GM12878 (cell line): ENCODE results near the gene GPC3. TPM values are rescaled to one million over a fixed set of nuclear protein-coding genes. Genes with fewer than 3 reads are reported as not detected.

ENCODE experiments used
- ATAC-seq: fragments of 200-7000 bp; cut with Tn5 transposase; 3 replicates; pipeline ENCODE4 v1.9.1; 2020; ENCODE audit warnings: mild to moderate bottlenecking, moderate library complexity
- BruUV-seq: library from RNA; stranded (reverse); fragments of 400-500 nt; replicated peaks from 2 replicates; lab custom pipeline; 2021; lab: Mats Ljungman, UMichigan
- CTCF ChIA-PET: fragments of 300-600 bp; sonication (Branson Sonifier 250); formaldehyde crosslinking; extraction: SDS; loops from one replicate; lab custom pipeline; 2021; ENCODE audit warnings: inconsistent platforms; lab: Yijun Ruan, JAX
- POLR2A ChIA-PET: fragments of 350-600 bp; formaldehyde crosslinking; extraction: SDS; loops from one replicate; lab custom pipeline; 2021; ENCODE audit warnings: inconsistent platforms; lab: Charles Lee
- RAD21 ChIA-PET: fragments of 300-600 bp; sonication (Branson Sonifier 250); formaldehyde crosslinking; loops from one replicate; lab custom pipeline; 2023; ENCODE audit warnings: antibody characterized with exemption; ENCODE audit not compliant: unreplicated experiment; lab: Charles Lee
- SMC1A ChIA-PET: fragments of 300-600 bp; sonication (Branson Sonifier 250); formaldehyde crosslinking; loops from one replicate; lab custom pipeline; 2023; ENCODE audit not compliant: unreplicated experiment, uncharacterized antibody; lab: Charles Lee
- DNase-seq: peaks from one replicate; pipeline ENCODE4 v3.0.0-alpha.2; 2011; ENCODE audit warnings: low read depth, low spot score
- FAIRE-seq: peaks from 3 replicates; lab custom pipeline; 2011; peaks lifted over from hg19 to GRCh38; lab: Jason Lieb, UNC
- H2AFZ ChIP-seq: 2 replicates; pipeline ENCODE4 v1.6.0; 2011; ENCODE audit warnings: low read depth, low read length, control low read depth; ENCODE audit not compliant: control insufficient read depth
- H3K27ac ChIP-seq: 2 replicates; pipeline ENCODE4 v1.5.1; 2011; ENCODE audit warnings: control low read depth; ENCODE audit not compliant: control insufficient read depth, insufficient read depth
- H3K27me3 ChIP-seq, 2 experiments: replicated peaks in 1 of 2; 2 replicates each; pipeline versions ENCODE4 v1.6.0 to v1.6.1; 2011; ENCODE audit warnings: low read length in 1 of 2; ENCODE audit not compliant: control insufficient read depth in 2 of 2, insufficient read depth in 2 of 2
- H3K36me3 ChIP-seq, 2 experiments: 2 replicates each; pipeline ENCODE4 v1.5.1; 2011; ENCODE audit warnings: low read length in 1 of 2; ENCODE audit not compliant: control insufficient read depth in 2 of 2, insufficient read depth in 2 of 2
- H3K4me1 ChIP-seq: 2 replicates; pipeline ENCODE4 v1.6.1; 2011; ENCODE audit warnings: mild to moderate bottlenecking, low read length, moderate library complexity, mixed read lengths; ENCODE audit not compliant: control insufficient read depth, insufficient read depth
- H3K4me2 ChIP-seq: 2 replicates; pipeline ENCODE4 v1.6.0; 2011; ENCODE audit warnings: control low read depth; ENCODE audit not compliant: control insufficient read depth, insufficient read depth
- H3K4me3 ChIP-seq: fragments of 200-600 bp; sonication (generic); 2 replicates; pipeline ENCODE4 v1.5.1; 2016
- H3K79me2 ChIP-seq: 2 replicates; pipeline ENCODE4 v1.6.0; 2011; ENCODE audit warnings: low read length; ENCODE audit not compliant: control insufficient read depth, insufficient read depth
- H3K9ac ChIP-seq: 2 replicates; pipeline ENCODE4 v1.8.0; 2011; ENCODE audit warnings: low read length, control low read depth, mixed read lengths; ENCODE audit not compliant: control insufficient read depth, insufficient read depth
- H3K9me3 ChIP-seq: replicated peaks from 3 replicates; pipeline ENCODE4 v1.5.1; 2011; ENCODE audit warnings: mild to moderate bottlenecking, low read length; ENCODE audit not compliant: control insufficient read depth, insufficient read depth
- H4K20me1 ChIP-seq: 2 replicates; pipeline ENCODE4 v1.6.0; 2011; ENCODE audit not compliant: control insufficient read depth, insufficient read depth
- CBFB ChIP-seq: IDR thresholded peaks from 2 replicates; pipeline ENCODE4 v1.6.1; 2016; ENCODE audit warnings: antibody characterized with exemption, low read depth
- CREB1 ChIP-seq: IDR thresholded peaks from 2 replicates; pipeline ENCODE4 v1.6.1; 2012; ENCODE audit warnings: low read depth, mild to moderate bottlenecking, inconsistent platforms
- CREM ChIP-seq: IDR thresholded peaks from 2 replicates; pipeline ENCODE4 v1.6.1; 2014; ENCODE audit warnings: antibody characterized with exemption, low read depth
- JUNB ChIP-seq: IDR thresholded peaks from 2 replicates; pipeline ENCODE4 v1.6.1; 2016; ENCODE audit warnings: antibody characterized with exemption, mild to moderate bottlenecking
- MXI1 ChIP-seq: fragments of 150-350 bp; IDR thresholded peaks from 2 replicates; pipeline ENCODE4 v1.6.1; 2011; ENCODE audit warnings: low read depth, mild to moderate bottlenecking, inconsistent platforms, low read length, improper control_type of control experiment
- NR2C1 ChIP-seq: fragments of 450-650 bp; IDR thresholded peaks from 2 replicates; pipeline ENCODE4 v1.6.1; 2017; ENCODE audit warnings: antibody characterized with exemption, mild to moderate bottlenecking, moderate library complexity
- NR2C2 ChIP-seq: IDR thresholded peaks from 2 replicates; pipeline ENCODE4 v1.6.1; 2011; ENCODE audit warnings: borderline replicate concordance, low read depth; ENCODE audit not compliant: control insufficient read depth, insufficient read length
- PBX3 ChIP-seq: IDR thresholded peaks from 2 replicates; pipeline ENCODE4 v1.6.1; 2011; ENCODE audit warnings: mild to moderate bottlenecking, low read depth, low read length, moderate library complexity; ENCODE audit not compliant: insufficient replicate concordance
- RBBP5 ChIP-seq: fragments of 200-600 bp; sonication (generic); conservative IDR thresholded peaks from 2 replicates; pipeline ENCODE4 v1.6.1; 2016
- SREBF1 ChIP-seq: IDR thresholded peaks from 2 replicates; pipeline ENCODE4 v1.6.1; 2012; ENCODE audit warnings: mild to moderate bottlenecking, low read length
- TBL1XR1 ChIP-seq: IDR thresholded peaks from 2 replicates; pipeline ENCODE4 v1.6.1; 2012; ENCODE audit warnings: low read depth, low read length, improper control_type of control experiment
- USF2 ChIP-seq: IDR thresholded peaks from 2 replicates; pipeline ENCODE4 v1.6.1; 2011; ENCODE audit warnings: low read depth, low read length, improper control_type of control experiment, borderline replicate concordance
- ZBED1 ChIP-seq: IDR thresholded peaks from 2 replicates; pipeline ENCODE4 v1.6.1; 2016; ENCODE audit warnings: borderline replicate concordance
- WGBS: methylation state at CpG from one replicate; pipeline ENCODE4 v1.1.6; 2016; ENCODE audit warnings: low lambda C conversion rate; ENCODE audit not compliant: insufficient replicate concordance, insufficient coverage; ENCODE audit errors: missing lambda C conversion rate; 5-methylcytosine and 5-hydroxymethylcytosine counted together
- in situ Hi-C: fragments of 300-500 bp; cut with MboI; formaldehyde crosslinking; loops from 9 replicates; pipeline ENCODE4 v1.14.3; 2018; ENCODE audit warnings: mixed read lengths
- intact Hi-C: fragments of 100-400 bp; cut with micrococcal nuclease; formaldehyde crosslinking; loops from one replicate; pipeline ENCODE4 v1.14.2; 2022; ENCODE audit not compliant: unreplicated experiment
- polyA plus RNA-seq, 11 experiments: library from polyadenylated mRNA; depleted of rRNA in 4 of 11; unstranded in 6 of 11; stranded (reverse) in 5 of 11; fragments of >200 nt; fragmentation: Nextera tagmentation in 4 of 11; fragmentation: Illumina TruSeq in 1 of 11; extraction: Ambion mirVana in 4 of 11; extraction: Trizol in 1 of 11; gene quantifications; 1 replicate in 1 of 11; 2 replicates in 10 of 11; pipeline versions ENCODE4 v1.2.1 to v1.2.3, GENCODE V29; 2011 to 2016; ENCODE audit warnings: inconsistent platforms in 2 of 11, missing spikeins in 2 of 11, low read depth in 1 of 11
- total RNA-seq, 4 experiments: library from RNA; depleted of rRNA in 3 of 4; stranded (reverse); fragments of >200 nt in 3 of 4; fragmentation: Illumina TruSeq in 1 of 4; extraction: Trizol in 1 of 4; gene quantifications; 2 replicates each; pipeline versions ENCODE4 v1.2.1 to v1.2.3, GENCODE V29; 2013 to 2021

The GPC3 gene
- total and polyA plus RNA-seq, 10 of the 15 experiments (the other 5 are each of a cell fraction or from before 2014, with no cell fraction given): 0.09 to 0.82 TPM; not detected in 8

GRCh38 chrX:133636009-133636408 is 349.4 kb downstream of the GPC3 start:
- Histone ChIP-seq H3K27ac (no peak overlapping the region), H4K20me1 (no peaks in the 10 kb centered on the region), H3K9ac (no peak overlapping the region), H3K79me2 (no peaks in the 10 kb centered on the region), H3K9me3 (no peaks in the 10 kb centered on the region), H3K36me3 (no peaks in the 10 kb centered on the region), H3K4me2 (no peak overlapping the region), H2AFZ (no peak overlapping the region), H3K4me3 (no peak overlapping the region), H3K4me1 (no peaks in the 10 kb centered on the region), H3K27me3 (no peaks in the 10 kb centered on the region)
- no TSS peak for BruUV-seq
- WGBS: 51% methylated on average over 6 of the region's 6 CpGs
- TF ChIP-seq NR2C2: no peak
- no peak for TF ChIP-seq PBX3
- TF ChIP-seq MXI1: no peak
- no peak for TF ChIP-seq SREBF1
- no peak for TF ChIP-seq TBL1XR1
- TF ChIP-seq CREB1: no peak
- TF ChIP-seq ZBED1: no peak
- no peak for TF ChIP-seq CBFB
- TF ChIP-seq RBBP5: no peak
- no peak for TF ChIP-seq NR2C1
- no peak for TF ChIP-seq CREM
- TF ChIP-seq USF2: no peak
- TF ChIP-seq JUNB: no peak
- CTCF ChIA-PET: no interaction called here
- ATAC-seq (no peak), FAIRE-seq (no peak), DNase-seq (no peak)
- SMC1A ChIA-PET: no interaction called here
- POLR2A ChIA-PET: no interaction called here
- RAD21 ChIA-PET: no interaction called here
- intact Hi-C loops: no loop called here
- in situ Hi-C loops: no loop called here
